SK-N-MC (cell line): ENCODE data around the gene IGLL1.
"Not testable (repeated sequence)": the region's sequence is repeated elsewhere in the genome, so short reads cannot be mapped to it uniquely, and the experiment has no call there.

Experiments used
- EZH2 ChIP-seq: fragments of 200-600 bp; sonication (generic); IDR thresholded peaks from one replicate; pipeline ENCODE4 v1.6.1; 2017; ENCODE audit warnings: antibody characterized with exemption
- POLR2AphosphoS5 ChIP-seq: IDR thresholded peaks from 2 replicates; pipeline ENCODE4 v1.6.1; 2012; ENCODE audit warnings: mild to moderate bottlenecking, low read depth, low read length, borderline replicate concordance

- TF ChIP-seq POLR2AphosphoS5, EZH2: not testable (repeated sequence)
These were observed 40.3 kb downstream of the IGLL1 start for GRCh38 chr22:23539839-23540198.
